Stimulated activated CD8-positive, alpha-beta memory T cell treated with anti-CD3 and anti-CD28 coated beads, Interleukin-15, amount 100 ng/mL, for 24 hours (primary cell): ENCODE measurements around the gene IFT22.
"Not testable (repeated sequence)": the region's sequence is repeated elsewhere in the genome, so short reads cannot be mapped to it uniquely, and the experiment has no call there.

Experiments
- DNase-seq: peaks from one replicate; pipeline ENCODE4 v3.0.0-alpha.2; 2020; ENCODE audit warnings: low read depth

The IFT22 gene

GRCh38 chr7:101321491-101322401 is at the start of gene IFT22:
Gene IFT22 (minus strand): TSS chr7:101321812. CDS start chr7:101321709, 103 bp downstream.
- peak; percentile 63 for DNase-seq

GRCh38 chr7:101370836-101371235 is 49.2 kb upstream of the IFT22 start:
- DNase-seq: no peak

DNA sequence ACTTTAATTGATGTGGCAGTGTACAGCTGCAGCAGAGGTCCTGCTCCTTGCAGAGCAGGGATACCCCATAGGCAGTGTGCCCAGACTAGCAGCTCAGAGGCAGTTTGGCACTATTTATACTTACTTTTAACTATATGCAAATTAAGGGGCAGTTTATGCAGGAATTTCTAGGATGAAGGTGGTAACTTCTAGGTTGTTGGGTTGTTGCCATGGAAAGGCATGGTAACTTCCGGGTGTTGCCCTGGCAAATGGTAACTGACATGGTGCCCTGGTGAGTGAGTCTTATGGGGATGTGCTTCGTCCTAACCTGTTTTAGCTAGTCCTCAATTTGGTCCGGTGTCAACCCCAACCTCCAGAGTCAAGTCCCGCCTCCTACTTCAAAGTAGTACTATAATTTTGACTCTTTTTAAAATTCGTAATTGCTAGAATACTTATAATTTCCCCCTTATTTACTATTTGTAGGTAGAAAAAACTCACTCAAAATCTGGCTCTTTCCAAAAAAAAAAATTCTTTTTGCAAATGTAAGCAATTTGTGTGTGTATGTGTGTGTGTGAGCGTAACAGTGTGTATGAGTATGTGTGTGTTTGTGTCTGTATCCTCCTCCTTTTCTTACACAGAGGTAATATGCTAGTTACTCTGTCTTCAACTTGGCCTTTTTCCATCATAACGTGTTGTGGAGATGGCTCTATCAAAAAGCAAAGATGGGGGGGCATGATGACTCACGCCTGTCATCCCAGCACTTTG is 47.0 kb upstream of the IFT22 start:
- no peak for DNase-seq

GRCh38 chr7:101367676-101368075 is 46.1 kb upstream of the IFT22 start:
- DNase-seq: no peak

GRCh38 chr7:101365956-101366355 is 44.3 kb upstream of the IFT22 start:
- no peak for DNase-seq

DNA sequence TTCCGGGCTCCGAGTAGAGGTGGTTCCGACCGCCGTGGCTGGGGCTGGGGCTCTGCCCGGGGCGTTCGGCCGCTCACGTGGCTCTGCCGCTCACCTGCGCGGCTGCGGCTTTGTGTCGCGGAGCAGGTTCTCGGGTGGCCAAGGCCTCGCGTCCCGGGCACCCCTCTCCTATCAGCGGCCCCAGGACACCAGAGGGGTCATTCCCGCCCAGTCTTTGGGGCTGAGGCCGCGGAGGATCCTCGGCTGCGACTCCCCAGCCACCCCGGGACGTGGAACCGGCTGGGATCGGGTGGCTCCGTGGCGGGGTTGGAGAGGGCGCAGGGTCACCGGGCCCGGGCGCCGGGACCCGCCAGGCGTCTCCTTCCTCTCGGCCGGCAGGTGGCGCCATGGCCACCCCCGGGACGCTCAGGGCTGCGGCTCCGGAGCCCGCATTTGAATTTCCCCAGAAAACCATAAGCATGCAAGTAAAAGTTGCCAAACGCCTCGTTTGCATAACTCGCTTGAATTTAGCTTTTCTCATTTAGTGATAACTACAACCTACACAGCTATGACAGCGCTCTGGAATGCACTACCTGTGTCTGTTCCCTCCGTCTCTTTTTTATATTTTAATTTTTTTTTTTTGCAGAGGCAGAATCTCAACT is 42.2 kb upstream of the IFT22 start:
- DNase-seq: peak; percentile 53

- DNase-seq: no peak
Measured at GRCh38 chr7:101363196-101363733, 41.7 kb upstream of the IFT22 start.

DNA sequence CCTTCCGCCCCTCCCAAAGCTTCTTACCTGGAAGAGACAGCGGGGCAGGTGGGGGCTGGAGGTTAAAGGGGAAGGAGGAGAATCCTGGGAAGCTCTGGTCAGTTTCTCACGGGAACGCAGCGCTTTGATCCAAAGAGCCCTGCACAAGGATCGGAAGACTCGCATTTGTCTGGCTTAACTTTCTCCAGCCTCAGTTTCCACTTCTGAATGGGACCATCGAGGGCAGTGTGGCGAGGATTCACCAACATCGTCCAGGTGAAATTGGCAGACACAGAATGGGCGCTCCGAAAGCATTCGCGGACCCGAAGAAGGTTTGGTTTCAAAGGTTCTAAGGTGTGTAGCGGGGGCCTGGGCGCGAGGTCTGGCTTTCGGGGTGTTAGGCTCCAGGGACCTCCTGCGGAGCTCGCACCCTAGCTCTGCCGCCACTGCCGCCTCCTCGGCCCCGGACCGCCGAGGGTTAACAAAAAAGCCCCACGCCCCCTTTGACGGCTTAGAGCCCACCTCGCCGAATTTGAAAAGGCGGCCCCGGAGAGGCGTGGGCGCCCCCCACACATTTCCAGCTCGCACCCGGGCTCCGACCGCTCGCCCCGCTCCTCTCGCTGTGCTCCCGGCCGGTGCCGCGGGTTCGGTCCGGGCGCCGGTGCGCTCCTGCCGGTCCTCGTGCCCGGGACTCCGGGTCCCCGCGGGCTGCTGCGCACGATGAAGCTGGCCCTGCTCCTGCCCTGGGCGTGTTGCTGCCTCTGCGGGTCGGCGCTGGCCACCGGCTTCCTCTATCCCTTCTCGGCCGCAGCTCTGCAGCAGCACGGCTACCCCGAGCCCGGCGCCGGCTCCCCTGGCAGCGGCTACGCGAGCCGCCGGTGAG is 41.0 kb upstream of the IFT22 start, which contains the start of gene COL26A1:
COL26A1 (plus strand) TSS at position 542 of the 862 bp plus-strand sequence; CDS start at position 700, 158 bp downstream.
- no peak for DNase-seq

DNA sequence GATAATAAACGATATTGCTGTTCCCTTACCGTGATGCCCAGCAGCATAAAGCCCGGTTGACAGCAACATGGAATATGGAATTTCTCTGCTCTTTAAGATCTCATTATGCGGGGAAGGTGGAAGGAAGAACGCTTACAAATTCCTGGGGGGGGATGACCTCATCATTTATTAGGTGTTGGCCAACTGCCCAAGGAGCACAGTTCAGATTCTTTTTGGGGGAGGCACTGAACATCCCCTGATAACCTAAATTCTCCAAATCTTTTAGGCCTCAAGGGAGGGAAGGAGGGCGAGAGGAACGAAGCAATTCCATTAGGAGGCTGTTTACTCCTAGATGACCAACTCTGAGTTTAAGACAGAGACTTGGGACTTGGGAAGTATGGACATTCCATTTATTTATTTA is 35.8 kb upstream of the IFT22 start:
- no peak for DNase-seq

GRCh38 chr7:101352920-101353308 is 31.3 kb upstream of the IFT22 start:
- DNase-seq: no peak

DNA sequence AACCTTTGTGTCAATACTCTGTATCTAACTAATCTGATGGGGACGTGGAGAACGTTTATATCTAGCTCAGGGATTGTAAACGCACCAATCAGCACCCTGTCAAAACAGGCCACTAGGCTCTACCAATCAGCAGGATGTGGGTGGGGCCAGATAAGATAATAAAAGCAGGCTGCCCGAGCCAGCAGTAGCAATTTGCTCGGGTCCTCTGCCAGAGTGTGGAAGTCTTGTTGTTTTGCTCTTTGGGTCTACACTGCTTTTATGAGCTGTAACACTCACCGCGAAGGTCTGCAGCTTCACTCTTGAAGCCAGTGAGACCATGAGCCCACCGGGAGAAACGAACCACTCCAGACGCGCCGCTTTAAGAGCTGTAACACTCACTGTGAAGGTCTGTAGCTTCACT is 27.7 kb upstream of the IFT22 start:
- not testable (repeated sequence) for DNase-seq

- not testable (repeated sequence) for DNase-seq
Measured at GRCh38 chr7:101348456-101349067, 26.9 kb upstream of the IFT22 start.

DNA sequence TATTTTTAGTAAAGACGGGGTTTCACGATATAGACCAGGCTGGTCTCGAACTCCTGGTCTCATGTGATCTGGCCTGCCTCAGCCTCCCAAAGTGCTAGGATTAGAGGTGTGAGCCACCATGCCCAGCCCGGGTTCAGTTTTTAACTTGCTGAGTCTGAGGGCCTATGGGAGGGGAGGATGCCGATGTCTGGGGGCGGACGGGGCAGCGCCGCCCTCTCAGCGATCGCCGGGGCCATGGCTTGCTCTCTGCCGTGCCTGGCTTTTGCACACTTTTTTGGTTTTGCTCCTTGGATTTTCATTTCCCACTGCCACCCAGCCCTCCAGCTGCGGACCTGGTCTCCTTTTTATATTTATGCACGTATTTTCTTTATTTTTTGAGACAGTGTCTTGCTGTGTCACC is 25.9 kb upstream of the IFT22 start:
- no peak for DNase-seq

DNA sequence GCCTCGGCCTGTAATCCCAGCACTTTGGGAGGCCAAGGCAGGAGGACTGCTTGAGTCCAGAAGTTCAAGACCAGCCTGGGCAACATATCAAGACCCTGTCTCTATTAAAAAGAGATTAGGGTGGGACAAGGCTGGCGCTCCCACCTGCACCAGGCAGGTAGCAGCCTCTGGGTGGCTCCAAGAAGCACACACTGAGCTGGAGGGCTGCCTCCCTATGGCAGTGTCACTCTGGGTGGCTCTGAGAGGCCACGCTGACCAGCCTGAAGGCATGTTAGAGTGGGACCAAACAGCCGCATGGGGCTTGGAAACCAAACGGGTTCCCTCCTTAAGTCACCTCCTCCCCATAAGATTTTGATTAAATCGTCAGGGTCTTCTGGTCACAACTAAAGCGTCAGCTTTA is 21.3 kb upstream of the IFT22 start:
- no peak for DNase-seq

DNA sequence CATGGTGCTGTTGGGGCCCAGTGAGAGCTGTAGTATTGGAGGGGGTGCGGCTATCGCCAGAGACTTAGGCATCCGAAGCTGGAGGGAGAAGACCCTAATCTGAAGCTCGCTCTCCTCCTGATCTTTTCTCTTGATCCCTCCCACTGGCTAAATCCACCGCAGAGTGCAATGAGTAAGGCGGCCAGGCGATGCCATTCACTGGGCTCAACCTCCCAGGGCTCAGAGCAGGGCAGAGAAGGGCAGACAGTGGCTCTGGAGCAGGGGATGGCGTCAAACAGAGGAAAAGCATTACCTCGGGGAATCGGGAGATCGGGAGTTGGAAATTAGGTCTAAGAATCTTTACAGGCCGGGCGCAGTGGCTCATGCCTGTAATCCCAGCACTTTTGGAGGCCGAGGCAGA is 18.8 kb upstream of the IFT22 start:
- no peak for DNase-seq

DNA sequence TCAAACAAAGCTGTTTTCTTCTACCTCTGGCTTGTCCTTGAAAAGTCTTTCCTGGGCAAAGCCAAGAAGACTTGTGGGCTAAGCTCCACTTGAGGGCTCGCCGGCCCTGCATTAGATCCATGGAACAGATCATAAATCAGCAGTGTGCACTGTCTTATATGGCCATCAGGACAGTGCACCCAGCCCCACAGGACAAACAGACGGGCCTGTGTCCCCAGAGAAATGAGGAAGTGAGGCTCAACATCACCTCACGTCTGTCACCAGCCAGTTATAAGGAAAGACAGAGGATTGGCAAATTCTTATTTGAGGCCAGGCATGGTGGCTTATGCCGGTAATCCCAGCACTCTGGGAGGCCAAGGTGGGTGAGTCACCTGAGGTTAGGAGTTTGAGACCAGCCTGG is 12.3 kb upstream of the IFT22 start:
- no peak for DNase-seq

GRCh38 chr7:101332026-101332425 is 10.4 kb upstream of the IFT22 start:
- no peak for DNase-seq

- DNase-seq: no peak
Measured at GRCh38 chr7:101330011-101330484, 8.4 kb upstream of the IFT22 start.

- DNase-seq: no peak
Measured at GRCh38 chr7:101328159-101328558, 6.5 kb upstream of the IFT22 start.

GRCh38 chr7:101319401-101319800 is 2.2 kb downstream of the IFT22 start:
- no peak for DNase-seq

DNA sequence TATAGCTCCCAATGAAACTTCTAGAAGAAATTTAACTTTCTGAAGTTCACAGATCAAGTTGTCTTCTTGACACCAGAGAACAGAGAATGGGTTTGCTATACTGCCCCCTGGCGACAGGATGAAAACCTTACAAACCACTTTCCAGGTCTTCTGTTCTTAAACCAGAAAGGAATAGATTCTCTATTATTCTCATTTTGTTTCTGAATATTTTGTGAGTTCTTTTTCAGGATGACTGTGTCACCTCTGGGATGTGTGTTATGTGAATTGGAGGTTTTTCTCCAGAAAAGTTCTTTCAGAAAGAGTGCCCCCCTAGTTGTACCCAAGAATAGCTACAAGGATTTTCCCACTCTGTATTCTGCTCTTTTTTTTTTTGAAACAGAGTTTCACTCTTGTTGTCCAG is 6.3 kb downstream of the IFT22 start:
- DNase-seq: no peak
